ENCODE measurements around the gene C5AR1. TPM values are rescaled to one million over a fixed set of nuclear protein-coding genes. Genes with fewer than 3 reads are reported as not detected.

C5AR1 gene
- total and polyA plus RNA-seq, 2 experiments from 2014 or later = 0.46 TPM; not detected in 1

GRCh38 chr19:47266401-47266941 is 43.2 kb upstream of the C5AR1 start:
- H3K27ac ChIP-seq = no peak overlapping the region
- TF ChIP-seq EZH2phosphoT487 (IDR thresholded peaks at IDR 0.05; ENCODE audit: insufficient read depth, low read depth) (no peak), EZH2 (IDR thresholded peaks at IDR 0.05; ENCODE audit: insufficient read depth, poor library complexity, severe bottlenecking) (no peak)
- no peak overlapping the region for H3K4me3 ChIP-seq
- H4K20me1 ChIP-seq (ENCODE audit: insufficient read depth) = no peaks in the 10 kb centered on the region
- no peaks in the 10 kb centered on the region for H3K9me2 ChIP-seq (ENCODE audit: insufficient read depth)
- 87 to 90% methylated on average over 10 to 21 of the region's 21 CpGs for WGBS, 2 experiments (ENCODE audit: low coverage in 1 of 2, low lambda C conversion rate in 2 of 2, missing lambda C conversion rate in 2 of 2)
- H3K27me3 ChIP-seq (replicated peaks; ENCODE audit: insufficient read depth) = no peaks in the 10 kb centered on the region
- H3K9ac ChIP-seq = no peak overlapping the region
- 0 out of 2 replicates have a peak, but pooled peaks cover 6% of the 10 kb centered on the region for H3F3A ChIP-seq (ENCODE audit: insufficient read depth)
- no peaks in the 10 kb centered on the region for H3K4me1 ChIP-seq (ENCODE audit: insufficient read depth)
- peaks cover 4% of the 10 kb centered on the region; the same call in 1 of the 2 replicates for H3K36me3 ChIP-seq (ENCODE audit: low read depth)
- in situ Hi-C loops (cut with MboI) = no loop called here
- no peak overlapping the region for H3K4me2 ChIP-seq (ENCODE audit: unreplicated experiment)
- H3K9me3 ChIP-seq (ENCODE audit: low read depth) = no peaks in the 10 kb centered on the region
- no peak overlapping the region for H2AFZ ChIP-seq
- DNase-seq = no peak
- peaks cover 67% of the 10 kb centered on the region for H3K79me2 ChIP-seq (ENCODE audit: insufficient read depth)

GRCh38 chr19:47267350-47267759 is 42.3 kb upstream of the C5AR1 start:
- Histone ChIP-seq H3K9me3 (ENCODE audit: low read depth) (no peaks in the 10 kb centered on the region), H3K36me3 (ENCODE audit: low read depth) (peaks cover 4% of the 10 kb centered on the region; the same call in 1 of the 2 replicates), H3K27me3 (replicated peaks; ENCODE audit: insufficient read depth) (no peaks in the 10 kb centered on the region), H3K4me2 (ENCODE audit: unreplicated experiment) (no peak overlapping the region), H3K79me2 (ENCODE audit: insufficient read depth) (peaks cover 59% of the 10 kb centered on the region), H3K9ac (no peak overlapping the region), H2AFZ (no peak overlapping the region), H3K4me3 (no peak overlapping the region), H3K9me2 (ENCODE audit: insufficient read depth) (no peaks in the 10 kb centered on the region), H3F3A (ENCODE audit: insufficient read depth) (peaks cover 11% of the 10 kb centered on the region), H3K4me1 (ENCODE audit: insufficient read depth) (peaks cover 4% of the 10 kb centered on the region), H3K27ac (no peak overlapping the region), H4K20me1 (ENCODE audit: insufficient read depth) (no peaks in the 10 kb centered on the region)
- WGBS, 2 experiments (ENCODE audit: low coverage in 1 of 2, low lambda C conversion rate in 2 of 2, missing lambda C conversion rate in 2 of 2) = 65 to 69% methylated on average over 13 to 14 of the region's 14 CpGs
- in situ Hi-C loops (cut with MboI) = no loop called here
- no peak for DNase-seq
- TF ChIP-seq EZH2phosphoT487 (IDR thresholded peaks at IDR 0.05; ENCODE audit: insufficient read depth, low read depth) = no peak
- no peak for TF ChIP-seq EZH2 (IDR thresholded peaks at IDR 0.05; ENCODE audit: insufficient read depth, poor library complexity, severe bottlenecking)

- Histone ChIP-seq H3K4me3 (no peak overlapping the region), H3K9ac (no peak overlapping the region), H3K27me3 (replicated peaks; ENCODE audit: insufficient read depth) (no peaks in the 10 kb centered on the region), H3K79me2 (ENCODE audit: insufficient read depth) (peaks cover 52% of the 10 kb centered on the region), H2AFZ (no peak overlapping the region), H3K4me1 (ENCODE audit: insufficient read depth) (peaks cover 11% of the 10 kb centered on the region), H3F3A (ENCODE audit: insufficient read depth) (peaks cover 17% of the 10 kb centered on the region), H3K9me2 (ENCODE audit: insufficient read depth) (no peaks in the 10 kb centered on the region), H3K27ac (no peak overlapping the region), H3K9me3 (ENCODE audit: low read depth) (no peaks in the 10 kb centered on the region), H3K4me2 (ENCODE audit: unreplicated experiment) (no peak overlapping the region), H4K20me1 (ENCODE audit: insufficient read depth) (no peaks in the 10 kb centered on the region), H3K36me3 (ENCODE audit: low read depth) (peaks cover 4% of the 10 kb centered on the region; the same call in 1 of the 2 replicates)
- 71 to 73% methylated on average over 6 of the region's 6 CpGs for WGBS, 2 experiments (ENCODE audit: low coverage in 1 of 2, low lambda C conversion rate in 2 of 2, missing lambda C conversion rate in 2 of 2)
- no peak for TF ChIP-seq EZH2phosphoT487 (IDR thresholded peaks at IDR 0.05; ENCODE audit: insufficient read depth, low read depth)
- no peak for TF ChIP-seq EZH2 (IDR thresholded peaks at IDR 0.05; ENCODE audit: insufficient read depth, poor library complexity, severe bottlenecking)
- in situ Hi-C loops (cut with MboI) = no loop called here
- DNase-seq = no peak
Measured at GRCh38 chr19:47268028-47268427, 41.6 kb upstream of the C5AR1 start.

- Histone ChIP-seq H3K27me3 (replicated peaks; ENCODE audit: insufficient read depth) (no peaks in the 10 kb centered on the region), H3K4me1 (ENCODE audit: insufficient read depth) (peaks cover 13% of the 10 kb centered on the region), H2AFZ (no peak overlapping the region), H3K4me3 (no peak overlapping the region), H3K9ac (no peak overlapping the region), H3K9me2 (ENCODE audit: insufficient read depth) (no peaks in the 10 kb centered on the region), H3F3A (ENCODE audit: insufficient read depth) (peaks cover 21% of the 10 kb centered on the region), H3K36me3 (ENCODE audit: low read depth) (peaks cover 4% of the 10 kb centered on the region; the same call in 1 of the 2 replicates), H3K9me3 (ENCODE audit: low read depth) (no peaks in the 10 kb centered on the region), H3K79me2 (ENCODE audit: insufficient read depth) (peaks cover 38% of the 10 kb centered on the region; the same call in 1 of the 2 replicates), H3K27ac (no peak overlapping the region), H4K20me1 (ENCODE audit: insufficient read depth) (no peaks in the 10 kb centered on the region), H3K4me2 (ENCODE audit: unreplicated experiment) (no peak overlapping the region)
- no peak for DNase-seq
- TF ChIP-seq EZH2 (IDR thresholded peaks at IDR 0.05; ENCODE audit: insufficient read depth, poor library complexity, severe bottlenecking) (no peak), EZH2phosphoT487 (IDR thresholded peaks at IDR 0.05; ENCODE audit: insufficient read depth, low read depth) (no peak)
- in situ Hi-C loops (cut with MboI) = no loop called here
- 90 to 91% methylated on average over 7 of the region's 7 CpGs for WGBS, 2 experiments (ENCODE audit: low coverage in 1 of 2, low lambda C conversion rate in 2 of 2, missing lambda C conversion rate in 2 of 2)
Measured at GRCh38 chr19:47269596-47269995, 40.1 kb upstream of the C5AR1 start.
